Stimulated activated CD8-positive, alpha-beta memory T cell treated with anti-CD3 and anti-CD28 coated beads, Interleukin-7, amount 100 ng/mL, for 1 hour (primary cell): Measurements from ENCODE around the gene CACNA1G.

Experiments used
- DNase-seq, 2 donors: peaks; one replicate each; pipeline ENCODE4 v3.0.0-alpha.2; 2020; ENCODE audit warnings: low read depth in 2 of 2

Gene CACNA1G

GRCh38 chr17:50672831-50673551 lies 112.5 kb downstream of the CACNA1G start:
- no peak for DNase-seq

- no peak for DNase-seq
These were observed 114.7 kb downstream of the CACNA1G start for GRCh38 chr17:50675190-50675589.

GRCh38 chr17:50675627-50676026 lies 115.1 kb downstream of the CACNA1G start:
- no peak for DNase-seq

- no peak for DNase-seq
These were observed 115.8 kb downstream of the CACNA1G start for GRCh38 chr17:50676065-50676975.
